Naive thymus-derived CD4-positive, alpha-beta T cell (primary cell): ENCODE data around the gene MME. TPM values are rescaled to one million over a fixed set of nuclear protein-coding genes. Genes with fewer than 3 reads are reported as not detected.

Experiments used
- ATAC-seq: fragments of 150-1000 bp; cut with Tn5 transposase; 2 replicates; pipeline ENCODE4 v1.10.0; 2021; ENCODE audit warnings: mild to moderate bottlenecking, moderate library complexity
- CTCF ChIA-PET: fragments of 350-600 bp; sonication (Branson Sonifier 250); formaldehyde crosslinking; loops from one replicate; lab custom pipeline; 2021; ENCODE audit warnings: antibody characterized with exemption; lab: Charles Lee
- POLR2A ChIA-PET: fragments of 350-600 bp; sonication (Branson Sonifier 250); formaldehyde crosslinking; loops from one replicate; lab custom pipeline; 2021; ENCODE audit warnings: antibody characterized with exemption, inconsistent platforms; lab: Charles Lee
- DNase-seq, 9 donors: peaks; one replicate each; pipeline versions ENCODE4 v3.0.0 to v3.0.0-alpha.2; 2020 to 2022; ENCODE audit warnings: mixed read lengths in 1 of 9
- H3K27ac ChIP-seq: one replicate; pipeline ENCODE4 v1.7.0; 2013; ENCODE audit warnings: mild to moderate bottlenecking, low read depth, low read length, moderate library complexity
- H3K27me3 ChIP-seq, 2 donors: one replicate each; pipeline ENCODE4 v1.7.0; 2013; ENCODE audit warnings: low read length in 2 of 2, mild to moderate bottlenecking in 2 of 2, moderate library complexity in 2 of 2; ENCODE audit not compliant: control insufficient read depth in 2 of 2, insufficient read depth in 2 of 2
- H3K36me3 ChIP-seq, 3 experiments: 1 replicate in 2 of 3; 2 replicates in 1 of 3; pipeline ENCODE4 v1.7.0; 2013; ENCODE audit warnings: low read length in 3 of 3, mild to moderate bottlenecking in 3 of 3, moderate library complexity in 1 of 3; ENCODE audit not compliant: insufficient read depth in 3 of 3, control insufficient read depth in 2 of 3
- H3K4me1 ChIP-seq, 2 donors: one replicate each; pipeline ENCODE4 v1.7.0; 2013; ENCODE audit warnings: low read length in 2 of 2, mild to moderate bottlenecking in 2 of 2, moderate library complexity in 1 of 2; ENCODE audit not compliant: control insufficient read depth in 2 of 2, insufficient read depth in 2 of 2
- H3K4me3 ChIP-seq: 2 replicates; pipeline ENCODE4 v1.7.0; 2013; ENCODE audit warnings: mild to moderate bottlenecking, low read length
- H3K9me3 ChIP-seq, 3 experiments: 1 replicate in 2 of 3; 2 replicates in 1 of 3; pipeline ENCODE4 v1.7.0; 2013; ENCODE audit warnings: low read length in 3 of 3; ENCODE audit not compliant: control insufficient read depth in 2 of 3
- H3K27ac Mint-ChIP-seq, 9 donors: one replicate each; pipeline ENCODE4 v1.8.0; 2020 to 2022; ENCODE audit warnings: mixed read lengths in 9 of 9, mild to moderate bottlenecking in 8 of 9, moderate library complexity in 5 of 9, inconsistent platforms in 2 of 9
- H3K27me3 Mint-ChIP-seq, 5 donors: one replicate each; pipeline ENCODE4 v1.8.0; 2021 to 2022; ENCODE audit warnings: mixed read lengths in 5 of 5, mild to moderate bottlenecking in 1 of 5
- H3K36me3 Mint-ChIP-seq, 5 donors: one replicate each; pipeline ENCODE4 v1.8.0; 2020 to 2022; ENCODE audit warnings: mixed read lengths in 5 of 5, mild to moderate bottlenecking in 3 of 5, inconsistent platforms in 1 of 5
- H3K4me1 Mint-ChIP-seq, 7 donors: one replicate each; pipeline ENCODE4 v1.8.0; 2020 to 2022; ENCODE audit warnings: mixed read lengths in 7 of 7, mild to moderate bottlenecking in 3 of 7, inconsistent platforms in 1 of 7
- H3K4me3 Mint-ChIP-seq, 10 donors: one replicate each; pipeline ENCODE4 v1.8.0; 2020 to 2022; ENCODE audit warnings: mild to moderate bottlenecking in 10 of 10, mixed read lengths in 10 of 10, moderate library complexity in 6 of 10, inconsistent platforms in 2 of 10
- H3K9me3 Mint-ChIP-seq, 11 donors: one replicate each; pipeline ENCODE4 v1.8.0; 2020 to 2022; ENCODE audit warnings: mixed read lengths in 11 of 11, mild to moderate bottlenecking in 4 of 11, inconsistent platforms in 1 of 11, moderate library complexity in 1 of 11
- intact Hi-C, 2 donors: fragments of 100-400 bp; cut with micrococcal nuclease; formaldehyde crosslinking; loops; one replicate each; pipeline ENCODE4 v1.15.1; 2023
- polyA plus RNA-seq, 2 donors: library from polyadenylated mRNA; unstranded; fragments of 300-500 nt; fragmentation: Illumina TruSeq; gene quantifications; one replicate each; pipeline ENCODE4 v1.2.3, GENCODE V29; 2021
- total RNA-seq, 6 experiments: library from RNA in 5 of 6; stranded (reverse) in 5 of 6; gene quantifications; 1 replicate in 5 of 6; 2 replicates in 1 of 6; pipeline ENCODE4 v1.2.3 and lab custom pipeline; 2021 to 2026

Gene MME
- total and polyA plus RNA-seq, 7 experiments from 2014 or later: 0.54 to 0.56 TPM; not detected in 5

- no peaks in the 10 kb centered on the region for H3K4me1 ChIP-seq
- Mint-ChIP-seq H3K27me3 (peaks cover 0 to 5% (median 4%) of the 10 kb centered on the region in 5 donors), H3K36me3 (no peaks in the 10 kb centered on the region), H3K27ac (no peak overlapping the region), H3K4me3 (no peak overlapping the region), H3K4me1 (peaks cover 0 to 8% (median 5%) of the 10 kb centered on the region in 7 donors), H3K9me3 (no peaks in the 10 kb centered on the region)
- ATAC-seq (no peak), DNase-seq (no peak)
- H3K27ac ChIP-seq: no peak overlapping the region
- H3K27me3 ChIP-seq: no peaks in the 10 kb centered on the region
- intact Hi-C loops: no loop called here
- ChIA-PET CTCF (no interaction called here), POLR2A (interaction anchor here (0.6 kb wide), 1 partner anchor 126 kb away, joined by 4 read pairs; no protein-coding TSS in a partner anchor)
- no peak overlapping the region for H3K4me3 ChIP-seq
- no peaks in the 10 kb centered on the region for H3K36me3 ChIP-seq
- no peaks in the 10 kb centered on the region for H3K9me3 ChIP-seq
These were observed 99.3 kb downstream of the MME start for GRCh38 chr3:155179437-155179827.

GRCh38 chr3:155179966-155180757 is 100.0 kb downstream of the MME start:
- no peak for DNase-seq
- no peaks in the 10 kb centered on the region for H3K36me3 Mint-ChIP-seq
- CTCF ChIA-PET: no interaction called here
- Histone ChIP-seq H3K36me3 (no peaks in the 10 kb centered on the region), H3K4me3 (no peak overlapping the region), H3K27ac (no peak overlapping the region), H3K4me1 (no peaks in the 10 kb centered on the region), H3K9me3 (no peaks in the 10 kb centered on the region), H3K27me3 (no peaks in the 10 kb centered on the region)
- peaks cover 0 to 5% (median 4%) of the 10 kb centered on the region in 5 donors for H3K27me3 Mint-ChIP-seq
- intact Hi-C loops: no loop called here
- POLR2A ChIA-PET: no interaction called here
- H3K4me3 Mint-ChIP-seq: no peak overlapping the region
- H3K9me3 Mint-ChIP-seq: no peaks in the 10 kb centered on the region
- no peak overlapping the region for H3K27ac Mint-ChIP-seq
- no peak for ATAC-seq
- H3K4me1 Mint-ChIP-seq: peaks cover 0 to 9% (median 5%) of the 10 kb centered on the region in 7 donors

- H3K27me3 Mint-ChIP-seq: peaks cover 0 to 5% (median 4%) of the 10 kb centered on the region in 5 donors
- no peak overlapping the region for H3K4me3 Mint-ChIP-seq
- no peak overlapping the region for H3K27ac Mint-ChIP-seq
- DNase-seq (no peak), ATAC-seq (no peak)
- ChIA-PET POLR2A (no interaction called here), CTCF (no interaction called here)
- no peaks in the 10 kb centered on the region for H3K27me3 ChIP-seq
- no peak overlapping the region for H3K4me3 ChIP-seq
- no peaks in the 10 kb centered on the region for H3K4me1 ChIP-seq
- H3K36me3 ChIP-seq: no peaks in the 10 kb centered on the region
- intact Hi-C loops: no loop called here
- H3K36me3 Mint-ChIP-seq: no peaks in the 10 kb centered on the region
- H3K4me1 Mint-ChIP-seq: peaks cover 0 to 9% (median 5%) of the 10 kb centered on the region in 7 donors
- H3K27ac ChIP-seq: no peak overlapping the region
- no peaks in the 10 kb centered on the region for H3K9me3 Mint-ChIP-seq
- no peaks in the 10 kb centered on the region for H3K9me3 ChIP-seq
These were observed 102.3 kb downstream of the MME start for GRCh38 chr3:155182467-155182866.

GRCh38 chr3:155184011-155184410 is 103.9 kb downstream of the MME start:
- intact Hi-C loops: no loop called here
- H3K4me3 Mint-ChIP-seq: peak overlapping the region in 4 of 10 donors; percentile 3 to 42 (median 28)
- Histone ChIP-seq H3K36me3 (no peaks in the 10 kb centered on the region), H3K4me1 (no peaks in the 10 kb centered on the region), H3K4me3 (no peak overlapping the region), H3K27ac (no peak overlapping the region), H3K9me3 (no peaks in the 10 kb centered on the region), H3K27me3 (no peaks in the 10 kb centered on the region)
- H3K27ac Mint-ChIP-seq: peak overlapping the region in 2 of 9 donors; percentile 6 to 22
- ATAC-seq: peak; percentile 49
- H3K27me3 Mint-ChIP-seq: peaks cover 0 to 5% (median under 1%) of the 10 kb centered on the region in 5 donors
- H3K4me1 Mint-ChIP-seq: peaks cover 0 to 9% (median 5%) of the 10 kb centered on the region in 7 donors
- ChIA-PET POLR2A (no interaction called here), CTCF (no interaction called here)
- DNase-seq: no peak
- no peaks in the 10 kb centered on the region for H3K36me3 Mint-ChIP-seq
- no peaks in the 10 kb centered on the region for H3K9me3 Mint-ChIP-seq

DNA sequence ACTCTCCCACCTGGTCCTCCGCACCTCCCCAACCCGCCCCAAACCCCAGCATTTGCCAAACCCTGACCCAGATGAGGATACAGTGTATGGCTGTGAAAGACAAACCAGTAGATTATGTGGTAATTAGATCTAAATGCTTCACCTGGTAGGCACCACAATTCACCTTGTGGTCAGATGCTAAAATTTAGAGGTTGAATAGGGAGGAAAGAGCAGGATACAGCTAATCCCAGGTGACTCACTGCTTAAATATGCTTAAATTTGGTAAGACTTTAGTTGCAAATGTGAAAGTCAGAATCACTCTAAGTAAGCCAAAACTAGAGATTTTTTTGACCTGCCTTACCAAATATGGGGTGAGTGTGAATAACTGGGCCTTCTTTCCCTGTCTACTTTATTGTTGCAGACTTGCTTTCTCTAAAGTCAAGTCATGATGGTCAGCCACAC is 105.5 kb downstream of the MME start:
- Histone ChIP-seq H3K9me3 (no peaks in the 10 kb centered on the region), H3K36me3 (no peaks in the 10 kb centered on the region), H3K4me1 (no peaks in the 10 kb centered on the region), H3K4me3 (no peak overlapping the region), H3K27me3 (no peaks in the 10 kb centered on the region), H3K27ac (no peak overlapping the region)
- Mint-ChIP-seq H3K4me1 (peaks cover 0 to 9% (median 5%) of the 10 kb centered on the region in 7 donors), H3K9me3 (peaks cover 0 to 5% (median 0%) of the 10 kb centered on the region in 11 donors), H3K27ac (no peak overlapping the region), H3K4me3 (no peak overlapping the region), H3K27me3 (peaks cover 0 to 5% (median 0%) of the 10 kb centered on the region in 5 donors), H3K36me3 (no peaks in the 10 kb centered on the region)
- POLR2A ChIA-PET: no interaction called here
- intact Hi-C loops: no loop called here
- no peak for ATAC-seq
- CTCF ChIA-PET: no interaction called here
- DNase-seq: no peak

DNA sequence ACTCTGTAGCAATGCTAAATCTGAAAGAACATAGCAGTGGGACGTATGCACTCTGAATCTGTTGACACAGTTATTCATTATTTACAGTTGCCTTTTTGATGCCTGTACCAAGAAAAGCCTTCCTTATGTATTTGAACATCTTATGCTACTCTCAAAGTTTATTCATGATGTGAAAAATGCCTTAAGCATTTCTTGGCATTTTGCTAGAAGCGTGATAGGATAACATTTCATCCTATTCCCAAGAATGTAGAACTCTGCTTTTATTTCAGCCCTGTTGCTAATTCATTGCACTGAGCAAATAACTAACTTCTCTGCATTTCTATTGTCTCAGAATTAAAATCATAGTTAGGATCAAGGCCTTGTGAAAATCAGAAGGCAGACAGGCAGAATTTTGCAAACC is 107.9 kb downstream of the MME start:
- no peaks in the 10 kb centered on the region for H3K4me1 ChIP-seq
- CTCF ChIA-PET: no interaction called here

More for the DNA sequence above, 107.9 kb downstream of the MME start:
- H3K9me3 Mint-ChIP-seq: peaks cover 0 to 5% (median 0%) of the 10 kb centered on the region in 11 donors
- H3K36me3 ChIP-seq: no peaks in the 10 kb centered on the region
- peaks cover 0 to 5% (median 0%) of the 10 kb centered on the region in 5 donors for H3K27me3 Mint-ChIP-seq
- ATAC-seq (no peak), DNase-seq (no peak)
- H3K27ac ChIP-seq: no peak overlapping the region
- POLR2A ChIA-PET: no interaction called here
- H3K27ac Mint-ChIP-seq: no peak overlapping the region
- H3K36me3 Mint-ChIP-seq: no peaks in the 10 kb centered on the region
- intact Hi-C loops: no loop called here
- no peak overlapping the region for H3K4me3 ChIP-seq
- no peak overlapping the region for H3K4me3 Mint-ChIP-seq
- no peaks in the 10 kb centered on the region for H3K27me3 ChIP-seq
- H3K4me1 Mint-ChIP-seq: peaks cover 0 to 9% (median 5%) of the 10 kb centered on the region in 7 donors
- H3K9me3 ChIP-seq: no peaks in the 10 kb centered on the region
